Measurements from ENCODE around the gene SNRPD3. TPM values are rescaled to one million over a fixed set of nuclear protein-coding genes. Genes with fewer than 3 reads are reported as not detected.
"Not testable (repeated sequence)": the region's sequence is repeated elsewhere in the genome, so short reads cannot be mapped to it uniquely, and the experiment has no call there.

Gene SNRPD3
- polyA plus RNA-seq, 1 donor, result 145 TPM

GRCh38 chr22:24599958-24600715, 44.3 kb downstream of the SNRPD3 start:
- H3K4me3 ChIP-seq (ENCODE audit: low read length); DNase-seq; H3K27me3 ChIP-seq (ENCODE audit: control insufficient read depth, insufficient read depth, low read length); H3K27ac ChIP-seq (ENCODE audit: low read length); H3K36me3 ChIP-seq (ENCODE audit: control insufficient read depth, insufficient read depth, low read length); H3K9me3 ChIP-seq (ENCODE audit: control insufficient read depth, low read depth, low read length): not testable (repeated sequence)
- peaks cover 26% of the 10 kb centered on the region for H3K4me1 ChIP-seq (ENCODE audit: control insufficient read depth, insufficient read depth, low read length)
- no CpG with 5 or more reads among the region's 3 CpGs for whole genome bisulfite sequencing (ENCODE audit: insufficient coverage, low lambda C conversion rate)

- Histone ChIP-seq H3K27ac (ENCODE audit: low read length) (peak overlapping the region; percentile 92), H3K9me3 (ENCODE audit: control insufficient read depth, low read depth, low read length) (no peaks in the 10 kb centered on the region), H3K36me3 (ENCODE audit: control insufficient read depth, insufficient read depth, low read length) (no peaks in the 10 kb centered on the region), H3K27me3 (ENCODE audit: control insufficient read depth, insufficient read depth, low read length) (no peaks in the 10 kb centered on the region), H3K4me1 (ENCODE audit: control insufficient read depth, insufficient read depth, low read length) (peaks cover 26% of the 10 kb centered on the region), H3K4me3 (ENCODE audit: low read length) (no peak overlapping the region)
- peak; percentile 72 to 84 for DNase-seq
- no CpG with 5 or more reads among the region's 12 CpGs for WGBS (ENCODE audit: insufficient coverage, low lambda C conversion rate)
Measured at GRCh38 chr22:24601217-24602104, 45.7 kb downstream of the SNRPD3 start.

GRCh38 chr22:24602105-24602749, 46.4 kb downstream of the SNRPD3 start:
- DNase-seq; H3K4me3 ChIP-seq (ENCODE audit: low read length); H3K36me3 ChIP-seq (ENCODE audit: control insufficient read depth, insufficient read depth, low read length); H3K27me3 ChIP-seq (ENCODE audit: control insufficient read depth, insufficient read depth, low read length); H3K9me3 ChIP-seq (ENCODE audit: control insufficient read depth, low read depth, low read length): not testable (repeated sequence)
- Histone ChIP-seq H3K27ac (ENCODE audit: low read length) (peak overlapping the region; percentile 92), H3K4me1 (ENCODE audit: control insufficient read depth, insufficient read depth, low read length) (peaks cover 26% of the 10 kb centered on the region)
- no CpG with 5 or more reads among the region's 11 CpGs for WGBS (ENCODE audit: insufficient coverage, low lambda C conversion rate)

- peak in 1 of 2 donors; percentile 29 for DNase-seq
- H3K36me3 ChIP-seq (ENCODE audit: control insufficient read depth, insufficient read depth, low read length); H3K27me3 ChIP-seq (ENCODE audit: control insufficient read depth, insufficient read depth, low read length); H3K9me3 ChIP-seq (ENCODE audit: control insufficient read depth, low read depth, low read length): not testable (repeated sequence)
- Histone ChIP-seq H3K4me1 (ENCODE audit: control insufficient read depth, insufficient read depth, low read length) (peaks cover 26% of the 10 kb centered on the region), H3K27ac (ENCODE audit: low read length) (peak within 1 kb of the TSS; percentile 92), H3K4me3 (ENCODE audit: low read length) (peak within 1 kb of the TSS; percentile 62)
- no CpG with 5 or more reads among the region's 22 CpGs for WGBS (ENCODE audit: insufficient coverage, low lambda C conversion rate)
Measured at GRCh38 chr22:24602847-24603769, 47.3 kb downstream of the SNRPD3 start, which contains the start of gene GGT1. Gene GGT1 (plus strand): TSS chr22:24603193. CDS start chr22:24611082, 7,889 bp downstream.

GRCh38 chr22:24603770-24604629, 48.2 kb downstream of the SNRPD3 start:
- peak in 1 of 2 donors; percentile 42 for DNase-seq
- peak overlapping the region; percentile 92 for H3K27ac ChIP-seq (ENCODE audit: low read length)
- peak overlapping the region; percentile 62 for H3K4me3 ChIP-seq (ENCODE audit: low read length)

GRCh38 chr22:24606340-24606739, 50.5 kb downstream of the SNRPD3 start:
- H3K27me3 ChIP-seq (ENCODE audit: control insufficient read depth, insufficient read depth, low read length); H3K4me3 ChIP-seq (ENCODE audit: low read length); H3K36me3 ChIP-seq (ENCODE audit: control insufficient read depth, insufficient read depth, low read length); H3K27ac ChIP-seq (ENCODE audit: low read length); H3K9me3 ChIP-seq (ENCODE audit: control insufficient read depth, low read depth, low read length): not testable (repeated sequence)
- peak in 1 of 2 donors; percentile 37 for DNase-seq
- no CpG with 5 or more reads among the region's 2 CpGs for WGBS (ENCODE audit: insufficient coverage, low lambda C conversion rate)
- peaks cover 12% of the 10 kb centered on the region for H3K4me1 ChIP-seq (ENCODE audit: control insufficient read depth, insufficient read depth, low read length)

More at GRCh38 chr22:24603770-24604629, 48.2 kb downstream of the SNRPD3 start:
- peaks cover 26% of the 10 kb centered on the region for H3K4me1 ChIP-seq (ENCODE audit: control insufficient read depth, insufficient read depth, low read length)
- no CpG with 5 or more reads among the region's 18 CpGs for WGBS (ENCODE audit: insufficient coverage, low lambda C conversion rate)
- H3K36me3 ChIP-seq (ENCODE audit: control insufficient read depth, insufficient read depth, low read length); H3K27me3 ChIP-seq (ENCODE audit: control insufficient read depth, insufficient read depth, low read length); H3K9me3 ChIP-seq (ENCODE audit: control insufficient read depth, low read depth, low read length): not testable (repeated sequence)

- not testable (repeated sequence) for H3K9me3 ChIP-seq (ENCODE audit: control insufficient read depth, low read depth, low read length); H3K27ac ChIP-seq (ENCODE audit: low read length); H3K4me1 ChIP-seq (ENCODE audit: control insufficient read depth, insufficient read depth, low read length); H3K4me3 ChIP-seq (ENCODE audit: low read length); H3K27me3 ChIP-seq (ENCODE audit: control insufficient read depth, insufficient read depth, low read length); H3K36me3 ChIP-seq (ENCODE audit: control insufficient read depth, insufficient read depth, low read length)
- peak; percentile 52 to 56 for DNase-seq
- WGBS (ENCODE audit: insufficient coverage, low lambda C conversion rate), result no CpG with 5 or more reads among the region's 18 CpGs
Measured at GRCh38 chr22:24607429-24607983, 51.7 kb downstream of the SNRPD3 start.

GRCh38 chr22:24608327-24608726, 52.5 kb downstream of the SNRPD3 start:
- not testable (repeated sequence) for H3K36me3 ChIP-seq (ENCODE audit: control insufficient read depth, insufficient read depth, low read length); H3K9me3 ChIP-seq (ENCODE audit: control insufficient read depth, low read depth, low read length); H3K27ac ChIP-seq (ENCODE audit: low read length); H3K4me1 ChIP-seq (ENCODE audit: control insufficient read depth, insufficient read depth, low read length); DNase-seq; H3K27me3 ChIP-seq (ENCODE audit: control insufficient read depth, insufficient read depth, low read length); H3K4me3 ChIP-seq (ENCODE audit: low read length)
- WGBS (ENCODE audit: insufficient coverage, low lambda C conversion rate), result no CpG with 5 or more reads among the region's 6 CpGs

- WGBS (ENCODE audit: insufficient coverage, low lambda C conversion rate), result no CpG with 5 or more reads among the region's 3 CpGs
Measured at GRCh38 chr22:24609888-24610287, 54.1 kb downstream of the SNRPD3 start.

More at GRCh38 chr22:24609888-24610287, 54.1 kb downstream of the SNRPD3 start:
- not testable (repeated sequence) for H3K9me3 ChIP-seq (ENCODE audit: control insufficient read depth, low read depth, low read length); H3K27me3 ChIP-seq (ENCODE audit: control insufficient read depth, insufficient read depth, low read length); H3K27ac ChIP-seq (ENCODE audit: low read length); H3K4me3 ChIP-seq (ENCODE audit: low read length); H3K4me1 ChIP-seq (ENCODE audit: control insufficient read depth, insufficient read depth, low read length); H3K36me3 ChIP-seq (ENCODE audit: control insufficient read depth, insufficient read depth, low read length); DNase-seq

Measured in large intestine (tissue), 3 donors.